ENCODE measurements around the gene LMO1.
A peak's percentile ranks its signal among the peaks of the same experiment; 100 is the strongest.

The LMO1 gene

DNA sequence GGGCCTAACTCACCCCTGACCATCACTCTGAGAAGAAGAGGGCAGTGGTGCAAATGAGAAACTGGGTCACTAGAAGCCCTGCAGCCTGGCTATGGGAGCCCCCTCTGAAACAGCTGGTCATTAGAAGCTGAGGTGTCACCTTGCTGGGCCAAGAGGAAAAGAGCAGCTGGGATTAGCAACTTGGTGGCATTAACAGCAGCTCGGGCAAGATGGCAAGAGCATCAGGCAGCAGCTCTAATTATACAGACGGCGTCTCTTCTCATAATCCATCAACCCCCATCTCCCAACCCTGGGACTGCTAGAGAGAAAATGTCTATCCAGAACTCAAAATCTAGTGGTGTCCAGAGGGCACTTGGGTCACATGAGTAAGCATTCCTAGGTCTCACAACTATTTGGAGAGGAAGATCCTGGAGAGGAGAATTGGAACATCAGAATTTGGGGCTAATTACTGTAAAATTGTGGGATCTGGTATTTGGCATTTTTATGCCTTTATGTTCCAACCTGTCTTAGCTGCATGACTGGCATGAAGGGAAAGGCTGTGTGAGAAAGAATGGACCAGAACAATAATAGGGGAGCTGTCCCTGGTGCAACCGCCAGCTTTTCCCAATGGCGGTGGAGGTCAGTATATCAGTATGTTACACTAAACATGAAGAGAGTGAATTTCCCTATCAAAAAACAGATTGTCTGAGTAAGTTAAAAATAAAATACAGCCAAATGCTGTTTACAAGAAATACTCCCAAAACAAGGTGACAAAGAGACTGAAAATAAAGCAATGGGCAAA lies 7.6 kb upstream of the LMO1 start:
- no peak overlapping the region for H4K12ac ChIP-seq (ENCODE audit: low read depth, low read length)
- H3K79me2 ChIP-seq (ENCODE audit: control insufficient read depth, insufficient read depth, low read length, poor library complexity), result no peaks in the 10 kb centered on the region
- no peak overlapping the region for H2BK120ac ChIP-seq (ENCODE audit: insufficient read depth, low read length, poor library complexity)

DNA sequence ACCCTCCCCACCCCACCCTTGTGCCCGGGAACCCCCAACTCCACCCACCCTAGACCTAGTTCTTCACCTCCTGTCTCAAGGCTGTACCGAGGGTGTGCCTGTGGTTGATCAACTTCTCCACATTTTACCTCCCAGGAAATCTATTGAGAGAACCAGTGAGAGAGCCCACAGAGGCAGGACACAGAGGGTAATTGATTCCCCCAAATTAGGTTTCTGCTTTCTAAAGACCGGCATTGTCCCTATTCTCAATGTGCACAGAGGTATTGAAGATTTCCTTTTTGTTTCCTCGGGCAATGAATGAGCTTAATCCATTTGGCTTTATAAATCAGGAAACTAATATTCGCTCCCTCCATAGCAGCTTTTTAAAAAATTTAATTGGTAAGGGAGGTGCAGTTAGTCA lies 6.0 kb upstream of the LMO1 start:
- H2BK5ac ChIP-seq (ENCODE audit: low read depth, low read length, poor library complexity), result no peak overlapping the region
- no peak overlapping the region for H3K4ac ChIP-seq (ENCODE audit: low read depth, low read length)
- no peak overlapping the region for H2AK5ac ChIP-seq (ENCODE audit: low read length)
- H3K9me3 ChIP-seq (ENCODE audit: insufficient read depth, low read depth, low read length), result peaks cover 7% of the 10 kb centered on the region
- H2BK120ac ChIP-seq (ENCODE audit: insufficient read depth, low read length, poor library complexity), result no peak overlapping the region
- no peak overlapping the region for H2AFZ ChIP-seq (ENCODE audit: insufficient read depth, low read length, poor library complexity)
- DNase-seq, result no peak
- H3K4me1 ChIP-seq (ENCODE audit: control insufficient read depth in 1 of 2, insufficient read depth in 2 of 2, low read length in 2 of 2), result peaks cover 6 to 10% of the 10 kb centered on the region in 2 experiments
- WGBS (ENCODE audit: extremely low coverage, insufficient coverage, insufficient read length), result no CpG with 5 or more reads among the region's 5 CpGs
- no peak overlapping the region for H3K9ac ChIP-seq (ENCODE audit: low read length)
- H3K18ac ChIP-seq (ENCODE audit: low read length), result no peak overlapping the region
- no peak overlapping the region for H4K8ac ChIP-seq (ENCODE audit: low read depth, low read length)
- no peaks in the 10 kb centered on the region for H3K79me1 ChIP-seq (ENCODE audit: low read length)
- no peak overlapping the region for H3K14ac ChIP-seq (ENCODE audit: low read length)
- no peak overlapping the region for H3K4me3 ChIP-seq (ENCODE audit: low read depth, low read length)
- H3K4me2 ChIP-seq (ENCODE audit: low read length), result no peak overlapping the region
- H2BK12ac ChIP-seq (ENCODE audit: low read length), result no peak overlapping the region
- H3K27me3 ChIP-seq (ENCODE audit: insufficient read depth, low read length), result peaks cover 35% of the 10 kb centered on the region
- no peak overlapping the region for H3K23ac ChIP-seq (ENCODE audit: low read length)
- no peak overlapping the region for H4K12ac ChIP-seq (ENCODE audit: low read depth, low read length)
- H4K91ac ChIP-seq (ENCODE audit: low read depth, low read length), result no peak overlapping the region
- H3K36me3 ChIP-seq (ENCODE audit: control insufficient read depth in 1 of 2, insufficient read depth in 2 of 2, low read length in 2 of 2), result no peaks in the 10 kb centered on the region
- no peak overlapping the region for H3K27ac ChIP-seq (ENCODE audit: low read depth, low read length)
- H3K79me2 ChIP-seq (ENCODE audit: control insufficient read depth, insufficient read depth, low read length, poor library complexity), result no peaks in the 10 kb centered on the region

More for the DNA sequence above, 7.6 kb upstream of the LMO1 start:
- no peaks in the 10 kb centered on the region for H3K79me1 ChIP-seq (ENCODE audit: low read length)
- H3K14ac ChIP-seq (ENCODE audit: low read length), result no peak overlapping the region
- DNase-seq, result no peak
- WGBS (ENCODE audit: extremely low coverage, insufficient coverage, insufficient read length), result no CpG with 5 or more reads among the region's 5 CpGs
- peaks cover 35% of the 10 kb centered on the region for H3K27me3 ChIP-seq (ENCODE audit: insufficient read depth, low read length)
- H2BK12ac ChIP-seq (ENCODE audit: low read length), result no peak overlapping the region
- no peak overlapping the region for H3K23ac ChIP-seq (ENCODE audit: low read length)
- no peak overlapping the region for H3K4me2 ChIP-seq (ENCODE audit: low read length)
- H4K91ac ChIP-seq (ENCODE audit: low read depth, low read length), result no peak overlapping the region
- H3K9ac ChIP-seq (ENCODE audit: low read length), result no peak overlapping the region
- H3K18ac ChIP-seq (ENCODE audit: low read length), result no peak overlapping the region
- H3K9me3 ChIP-seq (ENCODE audit: insufficient read depth, low read depth, low read length), result peaks cover 4% of the 10 kb centered on the region
- peaks cover 6 to 10% of the 10 kb centered on the region in 2 experiments for H3K4me1 ChIP-seq (ENCODE audit: control insufficient read depth in 1 of 2, insufficient read depth in 2 of 2, low read length in 2 of 2)
- H2AFZ ChIP-seq (ENCODE audit: insufficient read depth, low read length, poor library complexity), result no peak overlapping the region
- H3K36me3 ChIP-seq (ENCODE audit: control insufficient read depth in 1 of 2, insufficient read depth in 2 of 2, low read length in 2 of 2), result no peaks in the 10 kb centered on the region
- no peak overlapping the region for H4K8ac ChIP-seq (ENCODE audit: low read depth, low read length)
- no peak overlapping the region for H3K4me3 ChIP-seq (ENCODE audit: low read depth, low read length)
- no peak overlapping the region for H2AK5ac ChIP-seq (ENCODE audit: low read length)
- H3K4ac ChIP-seq (ENCODE audit: low read depth, low read length), result no peak overlapping the region
- H2BK5ac ChIP-seq (ENCODE audit: low read depth, low read length, poor library complexity), result no peak overlapping the region
- H3K27ac ChIP-seq (ENCODE audit: low read depth, low read length), result no peak overlapping the region

DNA sequence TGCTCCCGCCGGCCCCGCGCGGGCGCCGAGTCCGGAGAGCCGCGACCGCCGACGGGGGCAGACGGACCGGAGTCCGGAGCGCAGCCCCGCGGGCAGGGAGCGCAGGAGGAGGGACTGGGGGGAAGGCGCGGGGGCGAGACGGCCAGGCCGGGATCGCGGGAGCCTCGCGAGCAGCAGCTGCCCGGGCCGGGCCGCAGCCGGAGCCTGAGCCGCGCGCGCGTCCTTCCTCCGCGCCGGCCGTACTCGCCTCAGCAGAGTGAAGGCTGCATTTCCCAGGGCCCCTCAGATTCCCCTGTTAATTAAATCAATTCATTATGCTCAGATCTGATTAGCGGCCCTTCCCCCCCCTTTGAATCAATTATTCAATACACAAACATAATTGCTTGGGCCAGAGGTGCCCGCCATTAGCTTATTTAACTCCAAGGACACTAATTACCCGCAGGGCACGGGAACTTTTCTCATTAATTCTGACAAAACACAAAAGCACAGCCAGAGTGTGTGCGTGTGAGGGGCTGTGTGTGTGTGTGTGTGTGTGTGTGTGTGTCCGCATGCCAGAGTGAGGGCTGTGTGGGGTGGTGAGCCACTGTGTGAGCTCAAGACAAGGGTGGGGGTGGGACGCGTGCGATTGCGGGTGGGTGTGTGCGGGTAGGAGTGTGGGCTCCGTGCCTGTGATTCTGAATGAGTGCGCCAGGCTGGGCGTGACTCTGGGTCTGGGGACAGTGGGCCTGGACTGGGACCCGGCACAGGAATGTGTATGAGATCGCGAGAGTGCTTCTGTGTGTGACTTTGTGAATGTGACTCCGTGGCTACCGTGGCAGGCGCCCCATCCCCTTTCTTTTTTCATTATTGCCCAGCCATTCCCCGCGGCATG lies 5.1 kb upstream of the LMO1 start:
- H4K8ac ChIP-seq (ENCODE audit: low read depth, low read length), result peak overlapping the region; percentile 53
- peak overlapping the region; percentile 37 for H2BK120ac ChIP-seq (ENCODE audit: insufficient read depth, low read length, poor library complexity)
- no CpG with 5 or more reads among the region's 65 CpGs for WGBS (ENCODE audit: extremely low coverage, insufficient coverage, insufficient read length)
- H3K27me3 ChIP-seq (ENCODE audit: insufficient read depth, low read length), result peaks cover 35% of the 10 kb centered on the region
- H3K14ac ChIP-seq (ENCODE audit: low read length), result no peak overlapping the region
- no peak overlapping the region for H3K9ac ChIP-seq (ENCODE audit: low read length)
- no peak overlapping the region for H2AK5ac ChIP-seq (ENCODE audit: low read length)
- H2AFZ ChIP-seq (ENCODE audit: insufficient read depth, low read length, poor library complexity), result peak overlapping the region; percentile 37
- H3K79me2 ChIP-seq (ENCODE audit: control insufficient read depth, insufficient read depth, low read length, poor library complexity), result no peaks in the 10 kb centered on the region
- H2BK5ac ChIP-seq (ENCODE audit: low read depth, low read length, poor library complexity), result no peak overlapping the region
- no peak for DNase-seq
- no peak overlapping the region for H2BK12ac ChIP-seq (ENCODE audit: low read length)
- H3K36me3 ChIP-seq (ENCODE audit: control insufficient read depth in 1 of 2, insufficient read depth in 2 of 2, low read length in 2 of 2), result no peaks in the 10 kb centered on the region
- H3K23ac ChIP-seq (ENCODE audit: low read length), result no peak overlapping the region
- H3K79me1 ChIP-seq (ENCODE audit: low read length), result no peaks in the 10 kb centered on the region
- peaks cover 7% of the 10 kb centered on the region for H3K9me3 ChIP-seq (ENCODE audit: insufficient read depth, low read depth, low read length)
- H3K4me2 ChIP-seq (ENCODE audit: low read length), result peak overlapping the region; percentile 69
- H4K91ac ChIP-seq (ENCODE audit: low read depth, low read length), result no peak overlapping the region
- peak overlapping the region; percentile 68 for H3K4me3 ChIP-seq (ENCODE audit: low read depth, low read length)
- no peak overlapping the region for H3K4ac ChIP-seq (ENCODE audit: low read depth, low read length)
- H3K4me1 ChIP-seq (ENCODE audit: control insufficient read depth in 1 of 2, insufficient read depth in 2 of 2, low read length in 2 of 2), result peaks cover 6 to 10% of the 10 kb centered on the region in 2 experiments
- H3K27ac ChIP-seq (ENCODE audit: low read depth, low read length), result no peak overlapping the region
- no peak overlapping the region for H3K18ac ChIP-seq (ENCODE audit: low read length)
- no peak overlapping the region for H4K12ac ChIP-seq (ENCODE audit: low read depth, low read length)

DNA sequence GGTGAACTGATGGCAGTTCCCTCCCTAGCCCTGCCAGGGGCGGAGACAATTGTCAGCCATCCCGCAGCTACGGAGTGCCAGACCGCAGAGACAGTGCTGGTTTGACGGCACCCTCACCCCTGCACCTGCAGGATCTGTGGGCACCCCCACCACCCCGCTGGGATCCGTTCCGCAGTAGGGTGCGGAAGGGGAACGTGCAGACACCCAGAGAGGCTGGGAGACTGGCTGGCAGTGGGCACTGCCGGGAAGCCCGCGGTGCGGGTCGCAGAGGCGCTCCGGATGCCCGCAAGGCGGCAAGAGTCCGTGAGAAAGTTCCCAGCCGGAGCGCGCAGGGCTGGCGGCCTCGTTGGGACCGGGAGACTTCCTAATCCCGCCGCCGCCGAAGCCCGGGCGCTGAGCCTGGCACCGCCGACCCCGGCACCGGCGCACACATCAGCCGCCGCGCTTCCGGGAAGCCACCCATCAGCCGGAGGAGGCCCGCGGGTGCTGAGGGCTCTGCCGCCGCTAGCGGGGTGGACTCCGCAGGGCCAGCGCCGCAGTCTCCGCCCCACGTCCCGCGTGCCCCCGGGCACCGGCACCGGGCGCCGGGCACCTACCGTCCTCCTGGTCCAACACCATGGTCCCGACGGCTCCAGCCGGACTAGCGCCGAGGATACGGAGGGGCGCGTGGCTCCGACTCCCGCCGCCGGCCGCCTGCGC lies 4.3 kb upstream of the LMO1 start:
- H3K4me2 ChIP-seq (ENCODE audit: low read length), result peak overlapping the region; percentile 69
- H3K27ac ChIP-seq (ENCODE audit: low read depth, low read length), result no peak overlapping the region
- H3K27me3 ChIP-seq (ENCODE audit: insufficient read depth, low read length), result peaks cover 35% of the 10 kb centered on the region
- no peak overlapping the region for H2BK5ac ChIP-seq (ENCODE audit: low read depth, low read length, poor library complexity)
- peaks cover 7% of the 10 kb centered on the region for H3K9me3 ChIP-seq (ENCODE audit: insufficient read depth, low read depth, low read length)
- H3K4ac ChIP-seq (ENCODE audit: low read depth, low read length), result no peak overlapping the region
- H3K14ac ChIP-seq (ENCODE audit: low read length), result no peak overlapping the region
- peak overlapping the region; percentile 68 for H3K4me3 ChIP-seq (ENCODE audit: low read depth, low read length)
- no peak overlapping the region for H3K9ac ChIP-seq (ENCODE audit: low read length)
- no peak overlapping the region for H2AK5ac ChIP-seq (ENCODE audit: low read length)
- H3K23ac ChIP-seq (ENCODE audit: low read length), result no peak overlapping the region
- no peaks in the 10 kb centered on the region for H3K79me1 ChIP-seq (ENCODE audit: low read length)
- peak overlapping the region; percentile 53 for H4K8ac ChIP-seq (ENCODE audit: low read depth, low read length)
- peak in 1 of 2 donors; percentile 21 for DNase-seq
- H3K36me3 ChIP-seq (ENCODE audit: control insufficient read depth in 1 of 2, insufficient read depth in 2 of 2, low read length in 2 of 2), result no peaks in the 10 kb centered on the region
- no peak overlapping the region for H3K18ac ChIP-seq (ENCODE audit: low read length)
- H2BK12ac ChIP-seq (ENCODE audit: low read length), result no peak overlapping the region
- peak overlapping the region; percentile 37 for H2BK120ac ChIP-seq (ENCODE audit: insufficient read depth, low read length, poor library complexity)
- no CpG with 5 or more reads among the region's 74 CpGs for WGBS (ENCODE audit: extremely low coverage, insufficient coverage, insufficient read length)
- H3K4me1 ChIP-seq (ENCODE audit: control insufficient read depth in 1 of 2, insufficient read depth in 2 of 2, low read length in 2 of 2), result peaks cover 6 to 10% of the 10 kb centered on the region in 2 experiments
- H3K79me2 ChIP-seq (ENCODE audit: control insufficient read depth, insufficient read depth, low read length, poor library complexity), result no peaks in the 10 kb centered on the region
- peak overlapping the region; percentile 37 for H2AFZ ChIP-seq (ENCODE audit: insufficient read depth, low read length, poor library complexity)
- H4K91ac ChIP-seq (ENCODE audit: low read depth, low read length), result no peak overlapping the region
- no peak overlapping the region for H4K12ac ChIP-seq (ENCODE audit: low read depth, low read length)

Data from trophoblast cell (in vitro differentiated cells and primary cell).